Muscle of leg (tissue), 11 donors: ENCODE measurements around the gene EIF4G3. TPM values are rescaled to one million over a fixed set of nuclear protein-coding genes. Genes with fewer than 3 reads are reported as not detected.
"Not testable (repeated sequence)": the region's sequence is repeated elsewhere in the genome, so short reads cannot be mapped to it uniquely, and the experiment has no call there.

Experiments
- DNase-seq: peaks from one replicate; pipeline ENCODE4 v3.0.0; 2013
- H3K27ac ChIP-seq: one replicate; pipeline ENCODE4 v1.5.1; 2013; ENCODE audit warnings: mild to moderate bottlenecking, low read length, control low read depth
- H3K27me3 ChIP-seq: one replicate; pipeline ENCODE4 v1.6.1; 2013; ENCODE audit warnings: low read length; ENCODE audit not compliant: control insufficient read depth, insufficient read depth
- H3K36me3 ChIP-seq: one replicate; pipeline ENCODE4 v1.6.1; 2013; ENCODE audit warnings: low read length; ENCODE audit not compliant: control insufficient read depth, insufficient read depth
- H3K4me1 ChIP-seq: one replicate; pipeline ENCODE4 v1.6.1; 2013; ENCODE audit warnings: low read length; ENCODE audit not compliant: control insufficient read depth, insufficient read depth
- H3K4me3 ChIP-seq: one replicate; pipeline ENCODE4 v1.5.1; 2013; ENCODE audit warnings: low read length, control low read depth
- H3K9me3 ChIP-seq: replicated peaks from 2 replicates; pipeline ENCODE4 v1.6.1; 2013; ENCODE audit warnings: low read depth, low read length; ENCODE audit not compliant: control insufficient read depth
- WGBS: methylation state at CpG from one replicate; pipeline ENCODE4 v1.1.5; 2013; ENCODE audit warnings: missing lambda C conversion rate; ENCODE audit not compliant: insufficient coverage; 5-methylcytosine and 5-hydroxymethylcytosine counted together
- polyA plus RNA-seq, 8 donors: library from polyadenylated mRNA; unstranded; fragments of 120-200 nt; gene quantifications; one replicate each; pipeline versions ENCODE4 v1.2.1 to v1.2.3, GENCODE V29; 2013; ENCODE audit warnings: inconsistent platforms in 1 of 8, low replicate concordance in 1 of 8; ENCODE audit not compliant: insufficient read length in 8 of 8, insufficient read depth in 1 of 8
- total RNA-seq: library from RNA; stranded (reverse); fragments of 120-200 nt; gene quantifications from one replicate; pipeline ENCODE4 v1.2.4, GENCODE V29; 2013

EIF4G3 gene
- total and polyA plus RNA-seq, 9 donors, result 23.4 to 42.0 (median 34.0) TPM

DNA sequence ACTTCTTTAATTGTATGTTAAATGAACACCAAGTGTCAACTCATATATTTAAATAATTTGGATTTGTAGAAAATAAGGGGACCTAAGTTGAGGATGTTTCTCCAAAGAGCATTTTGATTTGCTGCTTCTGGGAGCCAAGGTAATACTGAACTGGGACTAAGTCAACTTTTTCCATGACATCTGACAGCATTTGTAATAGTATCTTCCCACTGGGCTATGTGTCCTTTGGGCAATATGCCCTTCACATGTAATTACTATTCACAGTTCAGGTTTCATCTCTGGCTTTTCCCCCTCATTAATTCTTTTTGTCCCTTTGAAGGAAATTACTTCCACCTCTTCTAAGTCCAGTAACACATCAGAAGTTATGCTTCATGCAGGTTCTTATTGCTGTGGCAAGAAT is 352.9 kb downstream of the EIF4G3 start:
- Histone ChIP-seq H3K4me3 (no peak overlapping the region), H3K27me3 (no peaks in the 10 kb centered on the region), H3K9me3 (no peaks in the 10 kb centered on the region), H3K4me1 (no peaks in the 10 kb centered on the region), H3K36me3 (peaks cover 12% of the 10 kb centered on the region), H3K27ac (no peak overlapping the region)
- DNase-seq, result peak; percentile 5

DNA sequence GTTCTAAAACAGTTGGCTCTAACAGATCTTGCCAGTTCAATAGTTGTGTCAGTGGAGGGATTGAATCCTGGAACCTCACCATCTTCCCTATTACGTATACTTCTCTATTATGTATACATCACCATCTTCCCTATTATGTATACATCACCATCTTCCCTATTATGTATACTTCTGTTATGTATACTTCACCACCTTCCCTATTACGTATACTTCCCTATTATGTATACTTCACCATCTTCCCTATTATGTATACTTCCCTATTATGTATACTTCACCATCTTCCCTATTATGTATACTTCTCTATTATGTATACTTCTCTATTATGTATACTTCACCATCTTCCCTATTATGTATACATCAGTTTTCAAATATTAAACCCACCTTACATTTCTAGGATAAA is 355.2 kb downstream of the EIF4G3 start:
- H3K9me3 ChIP-seq, result no peaks in the 10 kb centered on the region
- no peak overlapping the region for H3K27ac ChIP-seq
- WGBS, result no CpG with 5 or more reads among the region's 2 CpGs
- no peaks in the 10 kb centered on the region for H3K4me1 ChIP-seq
- no peak for DNase-seq
- no peak overlapping the region for H3K4me3 ChIP-seq
- no peaks in the 10 kb centered on the region for H3K27me3 ChIP-seq
- peaks cover 7% of the 10 kb centered on the region for H3K36me3 ChIP-seq

DNA sequence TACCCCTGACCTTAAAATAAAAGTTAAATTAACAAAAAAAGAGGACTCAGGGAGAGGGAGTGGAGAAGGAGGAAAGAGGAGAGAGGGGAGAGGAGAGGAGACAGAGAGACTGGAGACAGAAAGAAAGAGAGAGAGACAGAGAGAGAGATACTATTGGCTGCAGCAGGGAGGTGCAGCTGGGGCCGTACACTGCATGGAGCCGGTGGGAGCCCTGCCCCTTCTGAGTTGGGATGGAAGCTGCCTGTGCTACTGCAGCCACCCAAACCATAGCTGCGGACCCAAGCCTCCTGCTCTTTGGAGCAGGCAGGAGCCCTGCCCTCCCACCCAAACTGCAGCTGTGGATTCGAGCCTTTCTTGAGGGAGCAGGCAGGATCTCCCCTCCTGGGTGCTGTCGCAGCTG is 356.9 kb downstream of the EIF4G3 start:
- Histone ChIP-seq H3K4me3 (no peak overlapping the region), H3K36me3 (peaks cover 7% of the 10 kb centered on the region), H3K9me3 (no peaks in the 10 kb centered on the region), H3K27me3 (no peaks in the 10 kb centered on the region), H3K4me1 (no peaks in the 10 kb centered on the region), H3K27ac (no peak overlapping the region)
- DNase-seq, result no peak
- WGBS, result 80% methylated on average over 2 of the region's 5 CpGs

DNA sequence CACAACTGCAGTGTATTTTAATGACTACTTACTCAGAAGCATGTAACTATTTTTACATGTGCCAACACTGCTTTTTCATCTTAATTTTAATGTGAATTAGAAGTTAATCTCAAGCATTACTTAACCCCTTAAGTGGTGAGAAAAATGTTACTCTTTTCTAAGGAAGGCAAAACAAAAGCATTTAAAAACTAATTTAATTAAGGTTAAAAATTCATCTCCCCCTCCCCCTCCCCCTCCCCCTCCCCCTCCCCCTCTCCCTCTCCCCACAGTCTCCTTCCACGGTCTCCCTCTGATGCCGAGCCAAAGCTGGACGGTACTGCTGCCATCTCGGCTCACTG is 362.2 kb downstream of the EIF4G3 start:
- DNase-seq, result no peak
- Histone ChIP-seq H3K27ac (no peak overlapping the region), H3K4me3 (no peak overlapping the region), H3K9me3 (no peaks in the 10 kb centered on the region), H3K27me3 (no peaks in the 10 kb centered on the region), H3K4me1 (no peaks in the 10 kb centered on the region), H3K36me3 (peaks cover 9% of the 10 kb centered on the region)
- no CpG with 5 or more reads among the region's 4 CpGs for WGBS

DNA sequence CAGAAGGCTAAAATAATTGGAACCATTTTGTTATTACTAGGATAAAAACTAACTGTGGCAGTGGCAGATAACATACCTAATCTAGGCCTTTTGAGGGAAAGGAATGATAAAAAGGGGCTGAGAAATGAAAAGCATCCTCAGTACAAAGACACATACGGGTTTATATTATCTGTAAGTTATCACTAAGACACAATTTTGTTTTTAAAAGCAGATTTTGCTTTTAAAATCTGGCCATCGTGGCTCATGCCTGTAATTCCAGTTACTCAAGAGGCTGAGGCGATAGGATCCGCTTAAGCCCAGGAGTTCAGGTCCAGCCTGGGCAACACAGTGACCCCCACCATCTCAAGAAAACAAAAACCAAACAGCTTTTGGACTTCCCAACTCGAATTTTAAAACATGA is 364.8 kb downstream of the EIF4G3 start:
- H3K36me3 ChIP-seq, result peaks cover 6% of the 10 kb centered on the region

DNA sequence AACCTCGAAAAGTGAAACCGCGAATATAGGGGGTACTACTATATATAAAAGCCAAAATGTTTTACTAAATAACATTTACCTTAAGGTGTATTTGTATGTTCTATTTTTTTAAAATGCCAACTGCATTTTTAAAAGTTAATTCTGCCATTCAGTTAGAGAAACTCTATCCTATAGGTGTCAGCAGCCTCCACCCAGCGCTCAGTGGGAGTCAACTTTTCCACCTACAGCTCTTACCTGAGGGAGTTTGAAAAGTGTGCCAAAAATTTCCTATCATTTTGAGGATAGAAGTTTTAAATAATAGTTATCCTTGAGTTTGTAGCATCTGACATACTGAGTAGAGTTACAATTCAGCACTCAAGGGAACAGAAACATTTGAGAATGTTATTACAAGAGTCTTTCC is 383.5 kb downstream of the EIF4G3 start:
- no peaks in the 10 kb centered on the region for H3K36me3 ChIP-seq
- no peaks in the 10 kb centered on the region for H3K9me3 ChIP-seq
- no peak overlapping the region for H3K4me3 ChIP-seq
- H3K4me1 ChIP-seq, result peaks cover 5% of the 10 kb centered on the region
- H3K27ac ChIP-seq, result no peak overlapping the region
- no peak for DNase-seq
- no peaks in the 10 kb centered on the region for H3K27me3 ChIP-seq
- WGBS, result no CpG with 5 or more reads among the region's 4 CpGs

More for the DNA sequence above, 364.8 kb downstream of the EIF4G3 start:
- no peak overlapping the region for H3K4me3 ChIP-seq
- H3K27ac ChIP-seq, result no peak overlapping the region
- no peak for DNase-seq
- H3K4me1 ChIP-seq, result no peaks in the 10 kb centered on the region
- no CpG with 5 or more reads among the region's 5 CpGs for WGBS
- H3K27me3 ChIP-seq, result no peaks in the 10 kb centered on the region
- no peaks in the 10 kb centered on the region for H3K9me3 ChIP-seq

DNA sequence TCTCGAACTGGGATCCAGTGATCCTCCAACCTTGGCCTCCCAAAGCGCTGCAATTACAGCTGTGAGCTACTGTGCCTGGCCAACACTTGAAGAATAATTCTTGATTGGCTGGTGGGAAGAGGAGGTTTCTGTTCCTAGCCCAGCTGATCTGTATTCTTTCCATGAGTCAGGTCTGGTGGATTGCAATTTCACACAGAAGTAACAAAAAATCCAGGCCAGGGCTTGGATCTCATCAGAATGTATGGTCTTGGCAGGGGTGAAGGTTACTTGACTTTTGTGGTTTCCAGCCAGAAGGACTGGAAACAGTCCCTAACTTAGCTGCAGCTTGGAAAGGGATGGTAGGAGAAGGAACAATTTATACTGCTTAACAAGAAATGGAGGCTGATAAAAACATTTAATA is 384.5 kb downstream of the EIF4G3 start:
- no peaks in the 10 kb centered on the region for H3K36me3 ChIP-seq
- peaks cover 8% of the 10 kb centered on the region for H3K4me1 ChIP-seq
- WGBS, result no CpG with 5 or more reads among the region's 2 CpGs
- no peaks in the 10 kb centered on the region for H3K27me3 ChIP-seq
- H3K4me3 ChIP-seq, result no peak overlapping the region
- peak; percentile 98 for DNase-seq
- peak overlapping the region; percentile 84 for H3K27ac ChIP-seq
- H3K9me3 ChIP-seq, result no peaks in the 10 kb centered on the region

DNA sequence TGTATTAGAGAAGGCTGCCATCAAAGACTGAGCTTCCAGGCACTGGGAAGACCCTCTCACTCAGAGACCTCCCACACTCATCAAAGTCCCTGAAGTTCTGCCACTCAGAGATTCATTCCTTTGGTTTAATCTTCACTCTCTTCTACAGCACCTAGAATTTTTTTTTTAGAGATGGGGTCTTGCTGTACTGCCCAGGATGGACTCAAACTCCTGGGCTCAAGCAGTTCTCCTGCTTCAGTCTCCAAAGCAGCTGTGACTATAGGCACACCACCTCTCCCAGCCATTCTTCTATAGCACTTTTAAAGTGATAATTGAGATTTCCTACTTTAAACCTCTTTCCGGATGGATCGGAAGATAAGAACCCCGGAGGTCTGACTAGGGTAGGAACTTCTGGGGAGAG is 385.9 kb downstream of the EIF4G3 start:
- H3K27me3 ChIP-seq, result no peaks in the 10 kb centered on the region
- WGBS, result no CpG with 5 or more reads among the region's 3 CpGs
- H3K9me3 ChIP-seq, result no peaks in the 10 kb centered on the region
- H3K4me3 ChIP-seq, result no peak overlapping the region
- no peak for DNase-seq
- H3K4me1 ChIP-seq, result peaks cover 8% of the 10 kb centered on the region
- H3K36me3 ChIP-seq, result no peaks in the 10 kb centered on the region
- H3K27ac ChIP-seq, result no peak overlapping the region

DNA sequence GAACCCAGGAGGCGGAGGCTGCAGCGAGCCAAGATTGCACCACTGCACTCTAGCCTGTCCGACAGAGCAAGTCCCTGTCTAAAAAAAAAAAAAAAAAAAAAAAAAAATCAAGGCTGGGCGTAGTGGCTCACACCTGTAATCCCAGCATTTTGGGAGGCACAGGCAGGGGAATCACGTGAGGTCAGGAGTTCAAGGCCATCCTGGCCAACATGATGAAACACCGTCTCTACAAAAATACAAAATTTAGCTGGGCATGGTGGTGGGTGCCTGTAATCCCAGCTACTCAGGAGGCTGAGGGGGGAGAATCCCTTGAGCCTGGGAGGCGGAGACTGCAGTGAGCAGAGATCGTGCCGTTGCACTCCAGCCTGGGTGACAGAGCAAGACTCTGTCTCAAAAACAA is 387.1 kb downstream of the EIF4G3 start:
- WGBS, result no CpG with 5 or more reads among the region's 9 CpGs

DNA sequence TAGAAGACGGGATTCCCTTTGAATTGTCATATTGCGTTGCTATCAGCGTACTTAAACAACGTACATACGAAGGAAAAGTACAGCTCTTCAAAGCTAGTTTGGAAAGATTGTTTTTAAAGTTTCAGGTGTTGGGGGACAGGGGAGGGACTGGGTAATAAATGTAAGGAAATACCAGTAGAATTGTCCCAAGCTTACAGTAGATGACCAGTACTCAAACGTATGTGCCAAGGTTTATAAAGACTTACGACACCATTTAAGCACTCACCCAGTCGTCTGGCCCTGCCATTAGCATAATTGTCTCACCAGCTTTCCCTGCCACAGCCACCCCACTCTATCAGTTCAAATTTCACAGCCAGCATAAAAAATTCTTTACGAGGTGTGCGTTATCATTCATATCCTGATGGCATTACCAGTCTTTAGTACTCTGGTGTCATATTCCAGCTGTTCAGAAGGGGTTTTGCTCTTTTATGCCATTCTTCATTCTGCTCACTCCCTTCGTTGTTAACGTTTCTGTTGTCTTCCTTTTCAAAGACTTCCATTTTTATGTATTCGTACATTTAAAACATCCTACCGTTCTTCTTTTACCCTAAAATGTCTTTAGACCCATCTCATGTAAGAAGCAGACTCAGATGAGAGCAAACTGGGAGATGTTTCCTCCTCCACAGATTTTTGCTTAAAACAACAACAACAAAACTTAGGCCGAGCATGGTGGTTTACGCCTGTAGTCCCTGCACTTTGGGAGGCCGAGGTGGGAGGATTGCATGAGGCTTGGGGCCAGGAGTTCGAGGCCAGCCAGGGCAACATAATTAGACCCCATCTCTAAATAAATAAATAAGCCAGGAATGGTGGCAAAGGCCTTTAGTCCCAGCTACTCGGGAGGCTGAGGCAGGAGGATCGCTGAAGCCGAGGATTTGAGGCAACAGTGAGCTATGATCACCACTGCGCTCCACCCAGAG is 388.6 kb downstream of the EIF4G3 start:
- H3K9me3 ChIP-seq, result no peaks in the 10 kb centered on the region
- no peaks in the 10 kb centered on the region for H3K27me3 ChIP-seq
- peak overlapping the region; percentile 98 for H3K27ac ChIP-seq
- 42% methylated on average over 10 of the region's 22 CpGs for WGBS
- H3K4me1 ChIP-seq, result peaks cover 12% of the 10 kb centered on the region
- peak; percentile 65 for DNase-seq
- H3K36me3 ChIP-seq, result no peaks in the 10 kb centered on the region
- H3K4me3 ChIP-seq, result peak overlapping the region; percentile 71

More for the DNA sequence above, 387.1 kb downstream of the EIF4G3 start:
- DNase-seq, H3K9me3 ChIP-seq, H3K27me3 ChIP-seq, H3K27ac ChIP-seq, H3K36me3 ChIP-seq, H3K4me3 ChIP-seq: not testable (repeated sequence)
- H3K4me1 ChIP-seq, result peaks cover 12% of the 10 kb centered on the region
